Breast epithelium (tissue), 4 donors: Measurements from ENCODE around the gene SLX4IP. TPM values are rescaled to one million over a fixed set of nuclear protein-coding genes. Genes with fewer than 3 reads are reported as not detected.
A peak's percentile ranks its signal among the peaks of the same experiment; 100 is the strongest.

ENCODE experiments used
- DNase-seq, 2 donors: peaks; one replicate each; pipeline ENCODE4 v3.0.0-alpha.2; 2019; ENCODE audit warnings: low spot score in 2 of 2
- H3K27ac ChIP-seq, 2 donors: fragments of 200-600 bp; sonication (generic) in 1 of 2; one replicate each; pipeline ENCODE4 v1.5.1; 2016 to 2019; ENCODE audit warnings: mild to moderate bottlenecking in 1 of 2
- H3K27me3 ChIP-seq, 2 donors: fragments of 200-600 bp; sonication (generic) in 1 of 2; one replicate each; pipeline versions ENCODE4 v1.5.1 to v1.6.0; 2017 to 2019; ENCODE audit warnings: control low read depth in 1 of 2, mild to moderate bottlenecking in 1 of 2
- H3K36me3 ChIP-seq: fragments of 200-600 bp; one replicate; pipeline ENCODE4 v1.5.1; 2019
- H3K4me1 ChIP-seq, 2 donors: fragments of 200-600 bp; sonication (generic); one replicate each; pipeline ENCODE4 v1.5.1; 2016 to 2019; ENCODE audit warnings: control low read depth in 1 of 2
- H3K4me3 ChIP-seq, 3 donors: fragments of 200-600 bp; sonication (generic); 1 replicate in 2 of 3; 2 replicates in 1 of 3; pipeline ENCODE4 v1.5.1; 2016 to 2019; ENCODE audit warnings: mild to moderate bottlenecking in 3 of 3, moderate library complexity in 2 of 3
- H3K9me3 ChIP-seq, 2 donors: fragments of 200-600 bp; sonication (generic) in 1 of 2; one replicate each; pipeline ENCODE4 v1.5.1; 2016 to 2019; ENCODE audit warnings: control low read depth in 1 of 2
- CTCF ChIP-seq, 3 donors: fragments of 450-650 bp; IDR thresholded peaks; one replicate each; pipeline ENCODE4 v1.5.1; 2016 to 2017; ENCODE audit warnings: antibody characterized with exemption in 3 of 3, mild to moderate bottlenecking in 3 of 3, moderate library complexity in 3 of 3
- POLR2A ChIP-seq: fragments of 450-650 bp; IDR thresholded peaks from one replicate; pipeline ENCODE4 v1.6.1; 2016; ENCODE audit warnings: antibody characterized with exemption, mild to moderate bottlenecking, moderate library complexity
- POLR2AphosphoS5 ChIP-seq, 3 donors: sonication (generic); formaldehyde crosslinking; IDR thresholded peaks; one replicate each; pipeline ENCODE4 v1.6.1; 2017; ENCODE audit warnings: antibody characterized with exemption in 3 of 3
- intact Hi-C: fragments of 100-400 bp; cut with DNase I; formaldehyde crosslinking; loops from one replicate; pipeline ENCODE4 v1.15.1; 2023; ENCODE audit warnings: low total_unique reads
- total RNA-seq, 3 donors: library from RNA; depleted of rRNA; stranded (reverse); fragments of >200 nt; gene quantifications; one replicate each; pipeline ENCODE4 v1.1.0, GENCODE V29; 2016

Gene SLX4IP
- total RNA-seq, 3 donors from 2014 or later = 4.2 to 6.9 (median 5.9) TPM

GRCh38 chr20:10510216-10510615, 75.1 kb downstream of the SLX4IP start:
- Histone ChIP-seq H3K4me3 (no peak overlapping the region), H3K27me3 (no peaks in the 10 kb centered on the region), H3K9me3 (no peaks in the 10 kb centered on the region), H3K4me1 (peaks cover 4 to 28% of the 10 kb centered on the region in 2 donors), H3K36me3 (no peaks in the 10 kb centered on the region), H3K27ac (no peak overlapping the region)
- intact Hi-C loops = no loop called here
- DNase-seq = no peak
- no peak for TF ChIP-seq CTCF (IDR thresholded peaks at IDR 0.05)
- no peak for TF ChIP-seq POLR2A

- peak overlapping the region; percentile 66 to 70 for H3K27ac ChIP-seq
- no peak for TF ChIP-seq POLR2AphosphoS5 (IDR thresholded peaks at IDR 0.05)
- TF ChIP-seq POLR2A = no peak
- TF ChIP-seq CTCF (IDR thresholded peaks at IDR 0.05) = no peak
- H3K9me3 ChIP-seq = no peaks in the 10 kb centered on the region
- DNase-seq = no peak
- peaks cover 4 to 28% of the 10 kb centered on the region in 2 donors for H3K4me1 ChIP-seq
- H3K4me3 ChIP-seq = no peak overlapping the region
- no peaks in the 10 kb centered on the region for H3K27me3 ChIP-seq
- intact Hi-C loops = no loop called here
- H3K36me3 ChIP-seq = no peaks in the 10 kb centered on the region
Measured at GRCh38 chr20:10511170-10511508, 76.0 kb downstream of the SLX4IP start.

- H3K27me3 ChIP-seq = no peaks in the 10 kb centered on the region
- peak; percentile 63 to 94 (median 69) for TF ChIP-seq POLR2AphosphoS5 (IDR thresholded peaks at IDR 0.05)
- TF ChIP-seq CTCF (IDR thresholded peaks at IDR 0.05) = no peak
- H3K36me3 ChIP-seq = no peaks in the 10 kb centered on the region
- DNase-seq = peak; percentile 64 to 85
- H3K9me3 ChIP-seq = no peaks in the 10 kb centered on the region
- intact Hi-C loops = no loop called here
- H3K4me1 ChIP-seq = peaks cover 4 to 28% of the 10 kb centered on the region in 2 donors
- H3K27ac ChIP-seq = peak overlapping the region; percentile 66 to 70
- no peak overlapping the region for H3K4me3 ChIP-seq
Measured at GRCh38 chr20:10511509-10512251, 76.6 kb downstream of the SLX4IP start.

GRCh38 chr20:10513061-10513460, 78.0 kb downstream of the SLX4IP start:
- intact Hi-C loops = no loop called here
- H3K36me3 ChIP-seq = no peaks in the 10 kb centered on the region
- H3K4me3 ChIP-seq = no peak overlapping the region
- H3K4me1 ChIP-seq = peaks cover 4 to 28% of the 10 kb centered on the region in 2 donors
- DNase-seq = no peak
- TF ChIP-seq CTCF (IDR thresholded peaks at IDR 0.05) (no peak), POLR2A (no peak), POLR2AphosphoS5 (IDR thresholded peaks at IDR 0.05) (no peak)
- no peaks in the 10 kb centered on the region for H3K27me3 ChIP-seq
- H3K27ac ChIP-seq = peak overlapping the region in 1 of 2 donors; percentile 34
- no peaks in the 10 kb centered on the region for H3K9me3 ChIP-seq

GRCh38 chr20:10513931-10514575, 78.9 kb downstream of the SLX4IP start:
- peaks cover under 1 to 19% of the 10 kb centered on the region in 2 donors for H3K4me1 ChIP-seq

More at GRCh38 chr20:10513931-10514575, 78.9 kb downstream of the SLX4IP start:
- H3K4me3 ChIP-seq = no peak overlapping the region
- no peak for TF ChIP-seq POLR2A
- TF ChIP-seq POLR2AphosphoS5 (IDR thresholded peaks at IDR 0.05) = no peak
- TF ChIP-seq CTCF (IDR thresholded peaks at IDR 0.05) = no peak
- H3K27ac ChIP-seq = peak overlapping the region; percentile 34 to 68
- H3K36me3 ChIP-seq = no peaks in the 10 kb centered on the region
- intact Hi-C loops = no loop called here
- H3K27me3 ChIP-seq = no peaks in the 10 kb centered on the region
- DNase-seq = no peak
- H3K9me3 ChIP-seq = no peaks in the 10 kb centered on the region
